ENCODE results near the gene CEP72. TPM values are rescaled to one million over a fixed set of nuclear protein-coding genes. Genes with fewer than 3 reads are reported as not detected.
A peak's percentile ranks its signal among the peaks of the same experiment; 100 is the strongest.
"Not testable (repeated sequence)": the region's sequence is repeated elsewhere in the genome, so short reads cannot be mapped to it uniquely, and the experiment has no call there.

CEP72 gene
- total RNA-seq, 1 donor from 2014 or later, result 0.32 TPM

DNA sequence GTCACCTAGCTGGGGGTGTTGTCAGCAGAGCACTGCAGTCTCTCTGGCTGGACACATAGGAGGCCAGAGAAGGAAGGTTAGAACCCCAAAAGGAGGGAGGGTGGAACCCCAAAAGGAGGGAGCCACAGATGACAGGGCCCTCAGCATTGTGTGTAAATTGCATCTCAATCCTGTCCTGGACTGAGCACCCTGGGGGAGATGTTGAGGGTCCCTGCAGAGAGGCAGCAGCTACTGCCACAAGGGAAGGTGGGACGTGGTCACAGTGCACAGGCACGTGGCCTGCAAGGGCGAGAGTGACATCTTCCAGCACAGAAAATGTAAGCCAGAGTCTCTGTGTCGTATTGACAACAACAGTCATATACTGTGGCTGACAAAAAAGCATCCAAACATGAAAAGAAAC, 36.5 kb upstream of the CEP72 start:
- TF ChIP-seq, protein P1, sequence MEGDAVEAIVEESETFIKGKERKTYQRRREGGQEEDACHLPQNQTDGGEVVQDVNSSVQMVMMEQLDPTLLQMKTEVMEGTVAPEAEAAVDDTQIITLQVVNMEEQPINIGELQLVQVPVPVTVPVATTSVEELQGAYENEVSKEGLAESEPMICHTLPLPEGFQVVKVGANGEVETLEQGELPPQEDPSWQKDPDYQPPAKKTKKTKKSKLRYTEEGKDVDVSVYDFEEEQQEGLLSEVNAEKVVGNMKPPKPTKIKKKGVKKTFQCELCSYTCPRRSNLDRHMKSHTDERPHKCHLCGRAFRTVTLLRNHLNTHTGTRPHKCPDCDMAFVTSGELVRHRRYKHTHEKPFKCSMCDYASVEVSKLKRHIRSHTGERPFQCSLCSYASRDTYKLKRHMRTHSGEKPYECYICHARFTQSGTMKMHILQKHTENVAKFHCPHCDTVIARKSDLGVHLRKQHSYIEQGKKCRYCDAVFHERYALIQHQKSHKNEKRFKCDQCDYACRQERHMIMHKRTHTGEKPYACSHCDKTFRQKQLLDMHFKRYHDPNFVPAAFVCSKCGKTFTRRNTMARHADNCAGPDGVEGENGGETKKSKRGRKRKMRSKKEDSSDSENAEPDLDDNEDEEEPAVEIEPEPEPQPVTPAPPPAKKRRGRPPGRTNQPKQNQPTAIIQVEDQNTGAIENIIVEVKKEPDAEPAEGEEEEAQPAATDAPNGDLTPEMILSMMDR (IDR thresholded peaks at IDR 0.05), result no peak
- DNase-seq (ENCODE audit: low spot score in 2 of 2), result no peak
- intact Hi-C loops (cut with DNase I), result no loop called here
- Histone ChIP-seq H3K9me3 (peaks cover 0 to 4% of the 10 kb centered on the region in 2 donors), H3K4me1 (no peaks in the 10 kb centered on the region), H3K4me3 (no peak overlapping the region), H3K27ac (no peak overlapping the region), H3K36me3 (no peaks in the 10 kb centered on the region), H3K27me3 (peaks cover 5% of the 10 kb centered on the region)

DNA sequence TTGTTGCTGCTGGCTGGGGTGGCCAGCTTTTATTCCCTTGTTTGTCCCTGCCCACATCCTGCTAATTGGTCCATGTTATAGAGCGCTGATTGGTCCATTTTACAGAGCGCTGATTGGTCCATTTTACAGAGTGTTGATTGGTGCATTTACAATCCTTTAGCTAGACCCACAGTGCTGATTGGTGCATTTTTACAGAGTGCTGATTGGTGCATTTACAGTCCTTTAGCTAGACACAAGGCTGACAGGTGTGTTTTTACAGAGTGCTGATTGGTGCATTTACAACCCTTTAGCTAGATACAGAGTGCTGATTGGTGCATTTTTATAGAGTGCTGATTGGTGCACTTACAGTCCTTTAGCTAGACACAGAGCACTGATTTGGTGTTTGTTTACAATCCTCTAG, 34.9 kb upstream of the CEP72 start:
- intact Hi-C loops (cut with DNase I); H3K27me3 ChIP-seq; H3K27ac ChIP-seq; H3K4me3 ChIP-seq; H3K9me3 ChIP-seq; H3K4me1 ChIP-seq; H3K36me3 ChIP-seq; DNase-seq (ENCODE audit: low spot score in 2 of 2): not testable (repeated sequence)

DNA sequence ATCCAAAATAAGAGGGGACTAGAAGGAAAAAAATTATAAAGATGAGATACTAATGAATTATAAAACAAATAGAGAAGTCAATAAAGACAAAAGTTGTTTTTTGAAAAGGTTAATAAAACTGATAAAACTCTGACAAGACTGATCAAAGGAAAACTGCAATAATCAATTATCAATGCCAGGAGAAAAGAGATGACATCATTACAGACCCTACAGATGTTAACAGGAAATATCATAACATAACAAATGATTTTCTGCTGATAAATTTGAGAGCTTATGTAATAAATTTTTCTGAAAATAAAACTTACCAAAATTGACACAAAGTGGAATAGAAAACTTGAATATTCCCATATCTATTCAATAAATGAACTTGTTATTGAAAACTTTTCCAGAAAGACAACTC, 34.3 kb upstream of the CEP72 start:
- Histone ChIP-seq H3K36me3 (no peaks in the 10 kb centered on the region), H3K4me1 (no peaks in the 10 kb centered on the region), H3K4me3 (no peak overlapping the region), H3K27me3 (peaks cover 5% of the 10 kb centered on the region), H3K27ac (no peak overlapping the region), H3K9me3 (peaks cover 0 to 4% of the 10 kb centered on the region in 2 donors)
- intact Hi-C loops (cut with DNase I), result no loop called here
- no peak for DNase-seq (ENCODE audit: low spot score in 2 of 2)
- TF ChIP-seq, protein P1 (IDR thresholded peaks at IDR 0.05), result no peak

DNA sequence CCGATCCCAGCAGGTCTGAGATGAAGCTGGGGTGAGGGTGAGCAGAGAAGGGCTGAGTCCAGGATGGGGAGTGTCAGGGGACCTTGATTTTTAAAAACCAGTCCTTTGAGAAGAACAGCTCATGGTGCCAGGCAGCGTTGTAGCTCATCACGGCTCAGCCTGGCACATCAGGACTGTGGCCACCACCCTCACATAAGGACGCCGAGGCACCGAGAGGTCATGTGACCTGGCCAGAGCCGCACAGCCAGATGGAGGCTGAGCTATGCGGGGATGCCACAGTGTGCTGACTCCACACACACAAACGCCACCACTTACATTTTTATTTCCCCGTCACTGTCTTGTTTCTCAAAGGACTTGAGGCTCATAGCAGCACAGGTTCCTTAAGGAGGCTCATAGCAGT, 32.9 kb upstream of the CEP72 start:
- peaks cover 5% of the 10 kb centered on the region for H3K27me3 ChIP-seq
- H3K4me1 ChIP-seq, result no peaks in the 10 kb centered on the region
- intact Hi-C loops (cut with DNase I), result no loop called here
- no peak for DNase-seq (ENCODE audit: low spot score in 2 of 2)
- no peak overlapping the region for H3K4me3 ChIP-seq
- no peaks in the 10 kb centered on the region for H3K36me3 ChIP-seq
- H3K9me3 ChIP-seq, result peaks cover 0 to 4% of the 10 kb centered on the region in 2 donors
- no peak overlapping the region for H3K27ac ChIP-seq
- TF ChIP-seq, protein P1 (IDR thresholded peaks at IDR 0.05), result no peak

DNA sequence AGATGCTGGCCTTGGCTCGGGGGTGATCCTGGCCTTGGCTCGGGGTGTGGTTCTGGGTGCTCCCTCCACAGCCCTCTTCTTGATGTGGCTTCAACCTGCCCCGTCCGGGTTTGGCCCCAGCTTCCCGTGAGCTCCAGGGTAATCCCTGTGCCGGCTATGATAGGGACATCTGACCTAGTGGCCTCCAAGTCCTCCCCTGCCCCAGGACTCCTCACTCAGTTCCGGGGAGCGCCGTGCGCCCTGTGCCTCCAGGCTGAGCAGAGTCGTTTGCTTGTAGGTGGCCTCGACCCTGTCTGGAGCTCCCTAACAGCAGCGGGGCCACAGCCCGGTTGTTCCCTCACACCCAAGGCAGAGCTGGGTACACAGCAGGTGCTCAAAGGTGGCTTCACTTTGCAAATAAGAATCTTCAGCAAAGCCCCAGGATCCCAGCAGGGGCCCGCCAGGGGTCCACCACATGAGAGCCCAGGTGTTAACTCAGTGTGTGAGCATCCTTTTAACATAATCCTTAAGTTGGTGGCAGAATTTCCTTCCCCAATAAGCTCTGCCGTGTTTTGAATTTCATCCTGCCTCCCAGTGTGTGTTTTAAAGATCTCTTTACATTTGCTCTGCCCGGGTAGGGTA, 32.3 kb upstream of the CEP72 start:
- Histone ChIP-seq H3K4me3 (no peak overlapping the region), H3K36me3 (no peaks in the 10 kb centered on the region), H3K27me3 (peaks cover 5% of the 10 kb centered on the region), H3K27ac (no peak overlapping the region), H3K9me3 (peaks cover 0 to 4% of the 10 kb centered on the region in 2 donors), H3K4me1 (no peaks in the 10 kb centered on the region)
- no peak for DNase-seq (ENCODE audit: low spot score in 2 of 2)
- intact Hi-C loops (cut with DNase I), result no loop called here
- TF ChIP-seq, protein P1 (IDR thresholded peaks at IDR 0.05), result no peak

DNA sequence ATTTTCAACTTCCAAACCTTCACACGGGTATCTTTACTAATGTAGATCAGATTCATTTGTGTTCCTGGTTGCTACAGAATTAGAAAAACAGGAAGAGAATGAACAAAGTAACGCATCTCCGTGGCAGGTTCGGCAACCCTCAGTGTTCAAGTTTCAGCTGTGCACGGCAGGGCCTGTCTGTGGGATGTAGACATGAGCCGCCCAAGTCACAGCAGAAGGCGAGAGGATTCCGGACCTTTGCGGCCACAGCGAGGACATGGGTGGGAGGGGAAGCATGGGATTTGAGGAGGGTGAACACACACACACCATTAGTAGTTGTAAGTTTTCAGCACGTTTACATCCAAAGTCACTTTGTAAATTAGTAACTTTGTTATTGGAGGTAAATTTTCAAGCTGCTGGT, 31.7 kb upstream of the CEP72 start:
- Histone ChIP-seq H3K4me1 (no peaks in the 10 kb centered on the region), H3K27ac (no peak overlapping the region), H3K9me3 (peaks cover 0 to 4% of the 10 kb centered on the region in 2 donors), H3K4me3 (no peak overlapping the region), H3K36me3 (no peaks in the 10 kb centered on the region), H3K27me3 (peaks cover 5% of the 10 kb centered on the region)
- TF ChIP-seq, protein P1 (IDR thresholded peaks at IDR 0.05), result no peak
- intact Hi-C loops (cut with DNase I), result no loop called here
- DNase-seq (ENCODE audit: low spot score in 2 of 2), result peak in 1 of 2 donors; percentile 47

Measured in ascending aorta (tissue), 2 donors.